ENCODE measurements around the gene ICAM1.
A peak's percentile ranks its signal among the peaks of the same experiment; 100 is the strongest.

Gene ICAM1

DNA sequence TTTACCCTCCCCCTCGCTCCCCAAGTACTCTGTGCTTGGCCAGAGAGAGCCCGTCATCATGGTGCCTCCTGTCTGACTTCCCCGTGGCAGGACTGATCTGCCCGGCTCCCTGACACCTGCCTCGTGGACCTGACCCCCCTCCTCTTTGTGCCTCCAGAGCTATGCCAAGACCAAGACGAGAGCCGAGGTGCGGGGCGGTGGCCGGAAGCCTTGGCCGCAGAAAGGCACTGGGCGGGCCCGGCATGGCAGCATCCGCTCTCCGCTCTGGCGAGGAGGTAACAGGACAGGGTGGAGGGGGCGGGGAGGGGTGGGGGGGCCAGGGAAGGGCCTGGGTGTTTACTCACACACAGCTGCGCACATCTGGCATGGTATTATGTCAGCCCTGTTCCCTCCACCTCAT lies 14.4 kb upstream of the ICAM1 start:
- TF ChIP-seq, protein P1, sequence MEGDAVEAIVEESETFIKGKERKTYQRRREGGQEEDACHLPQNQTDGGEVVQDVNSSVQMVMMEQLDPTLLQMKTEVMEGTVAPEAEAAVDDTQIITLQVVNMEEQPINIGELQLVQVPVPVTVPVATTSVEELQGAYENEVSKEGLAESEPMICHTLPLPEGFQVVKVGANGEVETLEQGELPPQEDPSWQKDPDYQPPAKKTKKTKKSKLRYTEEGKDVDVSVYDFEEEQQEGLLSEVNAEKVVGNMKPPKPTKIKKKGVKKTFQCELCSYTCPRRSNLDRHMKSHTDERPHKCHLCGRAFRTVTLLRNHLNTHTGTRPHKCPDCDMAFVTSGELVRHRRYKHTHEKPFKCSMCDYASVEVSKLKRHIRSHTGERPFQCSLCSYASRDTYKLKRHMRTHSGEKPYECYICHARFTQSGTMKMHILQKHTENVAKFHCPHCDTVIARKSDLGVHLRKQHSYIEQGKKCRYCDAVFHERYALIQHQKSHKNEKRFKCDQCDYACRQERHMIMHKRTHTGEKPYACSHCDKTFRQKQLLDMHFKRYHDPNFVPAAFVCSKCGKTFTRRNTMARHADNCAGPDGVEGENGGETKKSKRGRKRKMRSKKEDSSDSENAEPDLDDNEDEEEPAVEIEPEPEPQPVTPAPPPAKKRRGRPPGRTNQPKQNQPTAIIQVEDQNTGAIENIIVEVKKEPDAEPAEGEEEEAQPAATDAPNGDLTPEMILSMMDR (IDR thresholded peaks at IDR 0.05; ENCODE audit: low read depth, low read length), result no peak
- H3K4me3 ChIP-seq (replicated peaks in 1 of 2; ENCODE audit: low read depth in 2 of 2, low read length in 2 of 2), result no peak overlapping the region
- DNase-seq (ENCODE audit: low read depth in 2 of 2), result no peak

DNA sequence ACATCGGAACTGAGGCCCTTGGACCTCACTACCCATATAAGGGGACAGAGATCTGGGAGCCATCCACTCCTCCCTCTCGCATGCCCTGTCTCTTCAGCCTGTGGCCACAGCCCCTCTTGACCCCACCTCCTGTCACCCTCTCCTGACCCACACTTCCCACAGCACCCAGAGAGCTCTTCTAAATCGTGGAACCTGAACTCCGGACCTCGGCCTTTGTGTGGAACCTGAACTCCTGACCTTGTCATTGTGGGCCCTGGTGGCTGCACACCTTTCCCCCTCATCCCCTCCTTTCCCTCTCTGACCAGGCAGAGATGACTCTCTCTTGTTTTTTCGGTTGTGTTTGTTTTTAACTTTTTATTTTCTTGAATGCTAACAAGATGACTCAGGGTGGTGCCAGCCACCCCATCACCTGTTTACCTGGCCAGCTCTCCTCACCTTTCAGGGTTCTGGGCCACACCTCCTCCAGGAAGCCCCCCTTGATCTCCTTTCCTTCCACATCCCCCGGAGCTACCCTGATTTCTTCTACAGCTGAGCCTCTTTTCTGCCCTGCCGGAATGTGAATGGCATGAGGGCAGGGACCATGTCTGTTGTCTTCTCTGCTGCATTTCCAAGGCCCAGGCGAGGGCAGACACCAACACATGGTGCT lies 13.8 kb upstream of the ICAM1 start:
- no peak overlapping the region for H3K4me3 ChIP-seq (replicated peaks in 1 of 2; ENCODE audit: low read depth in 2 of 2, low read length in 2 of 2)
- TF ChIP-seq, protein P1 (IDR thresholded peaks at IDR 0.05; ENCODE audit: low read depth, low read length), result no peak

DNA sequence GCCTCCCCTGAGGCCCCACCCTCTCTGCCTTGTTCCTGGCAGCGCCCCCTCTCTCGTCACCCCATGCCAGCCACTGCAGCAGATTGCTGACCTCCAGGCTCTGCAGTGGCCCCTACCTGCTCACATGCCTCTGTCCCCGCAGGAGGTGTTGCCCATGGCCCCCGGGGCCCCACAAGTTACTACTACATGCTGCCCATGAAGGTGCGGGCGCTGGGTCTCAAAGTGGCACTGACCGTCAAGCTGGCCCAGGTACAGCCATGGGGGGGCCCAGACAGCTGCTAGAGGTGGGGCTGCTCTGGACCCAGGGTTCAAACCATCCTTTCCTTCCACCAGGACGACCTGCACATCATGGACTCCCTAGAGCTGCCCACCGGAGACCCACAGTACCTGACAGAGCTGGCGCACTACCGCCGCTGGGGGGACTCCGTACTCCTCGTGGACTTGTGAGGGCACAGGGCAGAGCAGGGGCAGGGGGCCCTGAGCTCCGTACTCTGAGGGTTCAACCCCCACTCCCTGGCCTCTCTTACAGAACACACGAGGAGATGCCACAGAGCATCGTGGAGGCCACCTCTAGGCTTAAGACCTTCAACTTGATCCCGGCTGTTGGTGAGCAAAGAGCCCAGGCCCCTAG lies 12.7 kb upstream of the ICAM1 start:
- no peak for DNase-seq (ENCODE audit: low read depth in 2 of 2)
- H3K4me3 ChIP-seq (replicated peaks in 1 of 2; ENCODE audit: low read depth in 2 of 2, low read length in 2 of 2), result no peak overlapping the region
- TF ChIP-seq, protein P1 (IDR thresholded peaks at IDR 0.05; ENCODE audit: low read depth, low read length), result no peak

More for the DNA sequence above, 13.8 kb upstream of the ICAM1 start:
- DNase-seq (ENCODE audit: low read depth in 2 of 2), result no peak

DNA sequence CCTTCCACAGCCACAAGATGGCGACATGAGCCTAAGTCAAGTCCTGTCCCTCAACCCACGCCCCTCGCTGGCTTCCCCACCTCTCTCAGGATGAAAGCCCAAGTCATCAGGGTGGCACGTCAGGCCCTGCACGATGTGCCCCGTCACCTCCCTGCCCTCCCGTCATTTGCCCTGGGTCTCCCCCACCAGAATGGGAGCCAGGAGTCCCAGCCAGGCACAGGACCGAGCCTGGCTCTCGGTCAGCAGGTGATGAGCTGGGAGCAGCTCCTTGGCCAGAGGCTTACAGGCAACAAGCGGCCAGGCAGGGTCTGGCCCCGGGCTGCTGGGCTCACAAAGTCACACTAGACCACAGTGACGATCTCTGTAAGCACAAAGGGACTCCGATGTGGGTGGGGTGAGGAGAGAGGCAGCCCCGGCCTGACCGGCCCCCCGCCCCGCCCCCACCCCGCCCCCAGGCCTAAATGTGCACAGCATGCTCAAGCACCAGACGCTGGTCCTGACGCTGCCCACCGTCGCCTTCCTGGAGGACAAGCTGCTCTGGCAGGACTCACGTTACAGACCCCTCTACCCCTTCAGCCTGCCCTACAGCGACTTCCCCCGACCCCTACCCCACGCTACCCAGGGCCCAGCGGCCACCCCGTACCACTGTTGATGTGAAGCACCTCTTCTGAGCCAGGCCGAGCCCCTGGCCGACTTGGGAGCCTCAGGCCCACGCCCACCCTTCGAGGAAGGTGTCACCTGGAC lies 11.6 kb upstream of the ICAM1 start:
- H3K4me3 ChIP-seq (replicated peaks in 1 of 2; ENCODE audit: low read depth in 2 of 2, low read length in 2 of 2), result no peak overlapping the region
- DNase-seq (ENCODE audit: low read depth in 2 of 2), result peak; percentile 89 to 90
- TF ChIP-seq, protein P1 (IDR thresholded peaks at IDR 0.05; ENCODE audit: low read depth, low read length), result peak; percentile 71

DNA sequence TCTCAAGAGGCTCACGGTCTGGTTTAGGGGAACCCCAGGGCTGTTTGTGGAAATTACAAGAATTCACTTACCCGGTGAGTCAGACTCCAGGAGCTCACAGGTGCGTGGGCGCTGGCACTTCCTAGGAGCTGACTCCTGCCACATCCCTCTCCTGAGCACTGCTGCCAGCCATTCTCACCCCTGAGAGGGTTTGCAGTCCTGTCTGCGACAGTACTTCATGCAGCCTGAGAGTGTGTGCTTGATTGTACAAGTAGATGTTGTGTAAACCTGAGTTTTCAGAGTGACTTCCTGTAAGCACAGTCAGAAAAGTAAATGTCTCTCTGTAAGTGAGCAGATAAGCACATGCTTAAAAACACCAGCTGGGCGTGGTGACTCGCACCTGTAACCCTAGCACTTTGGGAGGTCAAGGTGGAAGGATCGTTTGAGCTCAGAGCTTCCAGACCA lies 10.8 kb upstream of the ICAM1 start:
- TF ChIP-seq, protein P1 (IDR thresholded peaks at IDR 0.05; ENCODE audit: low read depth, low read length), result no peak
- H3K4me3 ChIP-seq (replicated peaks in 1 of 2; ENCODE audit: low read depth in 2 of 2, low read length in 2 of 2), result no peak overlapping the region
- no peak for DNase-seq (ENCODE audit: low read depth in 2 of 2)

DNA sequence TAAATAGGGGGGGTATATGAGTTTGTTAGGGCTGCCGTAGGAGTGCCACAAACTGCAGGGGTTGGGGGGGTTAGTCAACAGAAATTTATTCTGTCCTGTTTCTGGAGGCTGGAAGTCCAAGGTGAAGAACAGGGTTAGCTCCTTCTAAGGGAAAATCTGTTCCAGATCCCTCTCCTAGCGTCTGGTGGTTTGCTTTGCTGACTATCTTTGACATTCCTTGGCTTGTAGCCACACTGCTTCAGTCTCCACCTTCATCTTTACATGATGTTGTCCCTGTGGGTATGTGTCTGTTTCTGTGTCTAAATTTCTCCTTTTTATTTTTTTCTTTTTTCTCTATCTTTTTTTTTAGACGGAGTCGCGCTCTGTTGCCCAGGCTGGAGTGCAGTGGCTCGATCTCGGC lies 8.1 kb upstream of the ICAM1 start:
- TF ChIP-seq, protein P1 (IDR thresholded peaks at IDR 0.05; ENCODE audit: low read depth, low read length), result no peak
- no peak overlapping the region for H3K4me3 ChIP-seq (replicated peaks in 1 of 2; ENCODE audit: low read depth in 2 of 2, low read length in 2 of 2)
- peak; percentile 36 to 40 for DNase-seq (ENCODE audit: low read depth in 2 of 2)
